Measurements from ENCODE around the gene PLCB4.
A peak's percentile ranks its signal among the peaks of the same experiment; 100 is the strongest.
"Not testable (repeated sequence)": the region's sequence is repeated elsewhere in the genome, so short reads cannot be mapped to it uniquely, and the experiment has no call there.

Gene PLCB4

DNA sequence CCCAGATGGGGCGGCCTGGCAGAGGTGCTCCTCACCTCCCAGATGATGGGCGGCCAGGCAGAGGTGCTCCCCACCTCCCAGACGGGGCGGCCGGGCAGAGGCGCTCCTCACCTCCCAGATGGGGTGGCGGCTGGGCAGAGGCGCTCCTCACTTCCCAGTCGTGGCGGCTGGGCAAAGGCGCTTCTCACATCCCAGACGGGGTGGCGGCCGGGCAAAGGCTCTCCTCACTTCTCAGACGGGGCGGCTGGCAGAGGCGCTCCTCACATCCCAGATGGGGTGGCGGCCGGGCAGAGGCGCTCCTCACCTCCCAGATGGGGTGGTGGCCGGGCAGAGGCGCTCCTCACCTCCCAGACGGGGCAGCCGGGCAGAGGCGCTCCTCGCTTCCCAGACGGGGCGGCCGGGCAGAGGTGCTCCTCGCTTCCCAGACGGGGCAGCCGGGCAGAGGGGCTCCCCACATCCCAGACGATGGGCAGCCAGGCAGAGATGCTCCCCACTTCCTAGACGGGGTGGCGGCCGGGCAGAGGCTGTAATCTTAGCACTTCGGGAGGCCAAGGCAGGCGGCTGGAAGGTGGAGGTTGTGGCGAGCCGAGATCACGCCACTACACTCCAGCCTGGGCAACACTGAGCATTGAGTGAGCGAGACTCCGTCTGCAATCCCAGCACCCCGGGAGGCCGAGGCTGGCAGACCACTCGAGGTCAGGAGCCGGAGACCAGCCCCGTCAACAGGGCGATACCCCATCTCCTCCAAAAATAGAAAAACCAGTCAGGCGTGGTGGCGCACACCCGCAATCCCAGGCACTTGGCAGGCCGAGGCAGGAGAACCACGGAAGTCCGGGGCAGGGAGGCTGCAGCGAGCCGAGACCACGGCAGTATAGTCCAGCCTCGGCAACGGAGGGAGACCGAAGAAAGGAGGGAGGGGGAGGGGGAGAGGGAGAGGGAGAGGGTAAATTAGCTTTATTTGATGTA lies 316.7 kb downstream of the PLCB4 start:
- DNase-seq, result not testable (repeated sequence)

DNA sequence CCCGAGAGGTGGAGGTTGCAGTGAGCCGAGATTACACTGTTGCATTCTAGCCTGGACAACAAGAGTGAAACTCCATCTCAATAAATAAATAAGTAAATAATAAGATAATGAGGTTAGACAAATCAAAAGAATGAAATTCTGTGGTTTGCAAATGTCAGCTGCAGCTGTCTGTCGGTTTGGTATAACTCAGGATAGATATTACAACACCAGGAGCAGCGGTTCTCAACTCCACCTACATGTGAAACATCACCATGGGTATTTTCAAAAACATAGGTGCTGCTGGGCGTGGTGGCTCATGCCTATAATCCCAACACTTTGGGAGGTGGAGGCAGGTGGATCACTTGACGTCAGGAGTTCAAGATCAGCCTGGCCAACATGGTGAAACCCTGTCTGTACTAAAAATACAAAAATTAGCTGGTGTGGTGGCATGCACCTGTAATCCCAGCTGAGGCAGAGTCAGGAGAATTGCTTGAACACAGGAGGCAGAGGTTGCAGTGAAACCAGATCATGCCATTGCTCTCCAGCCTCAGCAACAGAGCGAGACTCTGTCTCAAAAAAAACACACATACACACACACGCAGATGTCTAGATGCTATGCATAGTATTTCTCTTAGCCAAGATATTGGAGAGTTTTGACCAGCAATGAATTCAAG lies 319.4 kb downstream of the PLCB4 start:
- no peak for DNase-seq

DNA sequence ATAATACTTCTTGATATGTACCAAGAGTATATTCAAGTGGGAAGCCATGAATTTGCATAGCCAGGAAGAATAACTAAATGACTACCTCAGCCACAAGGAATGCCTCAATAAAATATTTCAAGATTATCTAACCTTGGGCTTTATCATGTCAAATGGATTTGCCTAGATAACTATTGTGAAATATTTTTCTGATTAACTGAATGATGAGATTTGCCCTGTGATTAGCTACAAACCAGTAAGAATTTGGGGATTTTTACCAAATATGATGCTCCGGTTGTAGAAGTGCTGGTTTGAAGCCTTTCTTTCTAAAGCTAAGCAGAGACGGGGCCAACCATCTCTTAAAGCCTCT lies 319.9 kb downstream of the PLCB4 start:
- no peak for DNase-seq

DNA sequence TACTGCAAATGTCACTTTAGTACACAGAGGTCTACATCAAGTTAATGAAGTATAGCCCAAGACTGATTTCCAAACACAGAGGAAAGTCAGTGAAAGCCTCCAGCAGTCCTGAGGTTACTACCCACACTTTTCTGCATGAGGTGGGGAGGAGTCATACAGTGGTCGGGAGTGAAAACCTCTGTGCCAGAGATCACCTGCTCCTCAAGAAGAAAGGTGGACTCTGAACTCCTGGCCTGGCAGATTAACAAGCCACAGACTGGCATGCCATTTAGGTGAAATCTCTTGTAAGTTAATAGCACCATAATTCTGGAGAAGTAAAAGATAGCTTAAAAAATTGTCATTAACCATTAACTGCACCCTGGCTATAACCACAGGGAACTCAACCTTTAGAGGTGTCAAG lies 320.5 kb downstream of the PLCB4 start:
- no peak for DNase-seq

DNA sequence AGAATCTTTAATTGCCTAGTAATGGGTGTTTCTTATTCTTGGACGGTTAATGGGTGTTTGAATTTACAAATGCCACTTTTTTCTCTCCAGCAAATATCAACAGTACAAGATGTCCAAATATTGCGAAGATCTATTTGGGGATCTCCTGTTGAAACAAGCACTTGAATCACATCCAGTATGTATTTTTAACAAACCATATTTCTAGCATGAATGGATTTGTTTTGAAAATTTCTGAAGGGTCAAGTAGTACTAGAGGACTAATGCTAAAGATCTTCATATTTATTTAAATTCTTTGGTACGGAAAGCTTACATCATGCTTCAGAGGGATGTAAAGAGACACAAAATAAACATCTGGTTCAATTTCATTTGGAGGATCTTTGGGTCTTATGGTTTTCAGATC lies 321.6 kb downstream of the PLCB4 start:
- no peak for DNase-seq

DNA sequence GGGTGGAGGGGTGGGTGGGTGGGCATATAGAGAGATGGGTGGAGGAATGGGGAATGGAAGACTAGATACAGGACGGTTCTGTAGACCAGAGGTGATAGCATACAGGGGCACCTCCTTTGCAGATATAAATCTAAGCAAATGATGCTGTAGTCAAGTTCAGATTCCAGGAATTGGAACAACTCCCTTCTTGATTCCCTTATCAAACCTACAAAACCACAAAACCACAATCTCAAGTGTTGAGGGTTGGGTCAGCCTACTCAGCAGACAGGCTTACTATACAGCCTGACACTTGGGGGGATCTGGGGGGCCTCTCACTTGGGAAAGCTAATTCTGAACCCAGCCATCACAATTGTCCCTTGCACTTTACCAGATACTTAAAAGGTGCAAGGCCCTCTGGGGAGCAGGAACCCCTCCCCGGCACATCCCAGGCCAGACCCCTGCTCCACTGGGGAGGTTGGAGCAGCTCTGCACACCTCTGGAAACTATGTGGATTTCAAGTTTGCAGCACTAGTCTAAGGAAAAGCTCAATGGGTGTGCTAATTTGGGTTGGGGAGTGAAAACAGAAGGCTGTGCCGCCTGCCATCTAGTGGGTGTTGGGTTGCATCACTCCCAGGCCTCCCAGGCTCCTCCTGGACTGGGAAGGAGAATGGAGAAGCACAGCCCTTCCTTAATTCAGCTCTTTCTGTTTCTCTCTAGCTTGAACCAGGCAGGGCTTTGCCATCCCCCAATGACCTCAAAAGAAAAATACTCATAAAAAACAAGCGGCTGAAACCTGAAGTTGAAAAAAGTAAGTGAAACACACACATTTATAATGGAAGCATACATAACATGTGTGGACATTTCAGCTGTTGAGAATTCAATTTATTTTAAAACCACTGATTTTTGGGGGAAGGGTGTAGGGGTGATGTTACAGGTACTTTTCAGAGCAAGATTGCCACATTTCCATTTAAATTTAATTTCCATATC lies 324.3 kb downstream of the PLCB4 start:
- peak; percentile 42 to 75 for DNase-seq

DNA sequence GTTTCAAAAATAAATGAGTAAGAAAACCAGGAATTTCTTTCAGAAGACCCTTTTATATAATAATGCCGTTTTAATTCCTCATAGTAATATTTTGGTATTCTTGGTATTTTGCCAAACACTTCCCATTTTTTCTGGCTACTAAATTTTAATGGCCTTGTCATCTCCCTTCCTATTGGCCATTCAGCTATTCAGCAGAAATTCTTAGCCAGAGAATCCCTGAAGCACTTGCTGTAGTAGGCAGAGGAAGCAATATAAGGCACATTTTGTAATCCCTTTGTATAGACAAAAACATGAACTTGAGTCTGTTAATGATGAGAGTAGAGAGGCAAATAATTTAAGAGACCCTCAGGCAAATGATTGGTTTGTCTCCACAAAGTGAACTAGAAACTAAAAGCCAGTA lies 327.1 kb downstream of the PLCB4 start:
- peak in 1 of 2 experiments; percentile 11 for DNase-seq

DNA sequence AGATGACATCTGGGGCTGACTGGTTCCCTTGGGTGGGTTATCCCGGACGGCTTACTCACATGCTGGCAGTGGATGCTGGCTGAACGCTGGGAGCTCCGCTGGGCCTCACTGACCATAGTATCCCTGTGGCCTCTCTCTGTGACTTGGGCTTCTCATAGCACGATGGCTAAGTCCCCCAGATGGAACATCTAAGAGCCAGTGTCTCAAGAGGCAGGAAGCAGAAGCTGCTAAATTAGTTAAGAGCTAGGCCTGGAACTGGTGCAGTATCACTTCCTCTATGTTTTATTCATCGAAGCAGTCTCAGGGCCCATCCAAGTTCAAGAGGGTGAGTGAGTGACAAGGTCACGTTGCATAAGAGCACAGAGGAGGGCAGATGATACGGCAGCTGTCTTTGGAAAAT lies 329.0 kb downstream of the PLCB4 start:
- no peak for DNase-seq

DNA sequence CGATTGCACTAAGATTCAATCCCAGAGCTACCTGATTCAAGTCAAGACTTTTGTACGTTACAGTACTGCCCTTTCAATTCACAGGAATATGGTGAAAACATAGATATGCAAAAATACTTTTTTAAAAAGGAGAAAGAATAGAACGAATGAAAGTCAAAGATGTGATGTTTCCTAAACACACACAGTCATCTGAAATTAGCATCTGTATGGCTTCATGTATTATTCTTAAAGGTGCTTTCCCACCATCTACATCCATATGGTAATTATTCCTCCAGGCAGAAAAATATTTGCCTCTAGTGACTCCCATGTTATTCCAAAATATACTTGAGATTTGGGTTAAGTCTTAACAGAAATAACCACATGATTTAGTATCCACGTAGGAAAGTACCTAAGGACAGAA lies 330.0 kb downstream of the PLCB4 start:
- DNase-seq, result no peak

DNA sequence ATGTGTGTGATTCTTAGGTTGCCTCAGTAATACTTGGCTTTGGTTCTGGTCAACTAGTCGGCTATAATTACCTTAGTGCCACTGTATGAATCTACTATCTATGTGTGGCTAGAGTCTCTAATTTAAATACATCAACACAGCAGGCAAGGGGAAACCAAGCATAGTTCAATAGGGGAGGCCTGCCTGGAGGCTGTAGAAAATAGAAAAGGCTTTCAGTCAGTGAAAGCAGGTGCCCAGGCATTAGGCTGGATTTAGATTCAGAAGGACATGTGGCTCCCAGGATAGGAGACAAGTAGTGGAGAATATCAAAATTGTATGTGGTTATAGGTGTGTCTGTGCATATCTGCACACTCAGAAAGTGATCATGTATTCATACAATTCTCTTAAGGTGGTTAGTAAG lies 330.4 kb downstream of the PLCB4 start:
- DNase-seq, result no peak

DNA sequence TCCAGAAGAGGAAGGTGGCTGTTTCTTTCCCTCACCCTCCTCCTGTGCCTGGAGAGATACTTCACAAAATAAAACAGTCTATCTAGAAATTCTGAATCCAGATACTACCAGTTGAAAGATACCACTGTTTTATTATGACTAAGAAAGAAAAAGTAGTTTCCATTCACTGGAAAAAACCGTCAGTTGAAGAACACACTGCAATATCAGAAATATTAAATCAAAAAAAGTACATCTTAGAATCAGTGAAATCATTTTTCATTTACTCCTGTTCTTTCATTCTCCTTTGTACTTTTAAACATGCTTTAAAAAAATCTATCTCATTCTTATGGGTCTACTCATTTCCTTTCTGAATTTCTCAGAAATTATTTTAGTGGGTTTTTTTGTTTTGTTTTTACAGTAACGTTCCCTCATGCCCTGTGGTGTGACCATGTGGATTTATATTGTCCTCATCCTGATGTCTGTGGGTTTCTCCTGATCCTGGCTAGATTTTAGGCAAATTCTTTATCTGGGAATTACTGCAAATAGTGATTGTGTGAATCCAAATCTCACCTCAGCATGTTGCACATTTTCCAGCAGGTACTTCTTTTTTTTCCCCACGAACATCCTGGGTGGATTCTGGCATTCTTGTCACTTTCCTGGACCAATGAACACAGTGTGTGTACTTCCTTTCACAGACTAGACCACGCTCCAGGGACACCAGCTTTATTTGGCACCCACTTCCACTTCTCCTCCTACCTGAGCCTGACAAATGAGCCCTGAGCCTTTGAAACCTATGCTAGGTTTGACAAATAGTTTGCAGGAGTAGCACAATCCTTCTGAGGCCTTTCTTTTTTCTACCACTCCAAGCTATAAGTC lies 331.5 kb downstream of the PLCB4 start:
- DNase-seq, result no peak

DNA sequence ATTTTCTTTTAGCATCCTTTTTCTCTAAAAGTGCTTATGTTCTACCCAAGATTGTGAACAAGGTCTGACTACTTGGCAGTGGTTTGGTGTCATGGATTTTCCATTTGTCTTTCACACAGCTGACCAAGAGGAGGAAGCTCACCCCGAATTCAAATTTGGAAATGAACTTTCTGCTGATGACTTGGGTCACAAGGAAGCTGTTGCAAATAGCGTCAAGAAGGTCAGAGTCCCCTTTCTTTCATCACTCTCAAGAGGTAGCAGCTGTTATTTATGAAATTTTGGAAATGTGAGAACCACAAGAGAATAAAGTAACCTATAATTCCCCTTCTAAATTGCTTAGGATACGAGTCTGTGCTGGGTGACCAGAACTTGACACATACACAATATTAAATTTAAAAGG lies 332.5 kb downstream of the PLCB4 start:
- DNase-seq, result no peak

DNA sequence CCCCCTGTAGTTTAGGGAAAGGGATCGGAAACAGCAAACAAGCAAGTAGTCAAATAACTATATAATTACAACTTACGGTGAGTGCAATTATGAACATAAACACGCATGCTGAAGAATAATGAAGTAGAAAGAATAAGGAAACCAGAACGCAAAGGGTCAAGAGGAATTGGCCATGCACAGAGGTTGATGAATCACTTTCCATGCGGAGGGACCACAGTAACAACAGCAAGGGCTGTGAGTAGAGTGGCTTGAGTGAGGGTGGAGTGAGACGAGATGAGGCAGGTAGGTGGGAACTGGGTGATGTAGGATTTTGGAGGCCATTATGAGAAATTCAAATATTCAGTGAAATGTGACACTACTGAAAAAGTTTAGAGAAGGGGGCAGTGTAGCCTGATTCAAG lies 333.3 kb downstream of the PLCB4 start:
- DNase-seq, result no peak

DNA sequence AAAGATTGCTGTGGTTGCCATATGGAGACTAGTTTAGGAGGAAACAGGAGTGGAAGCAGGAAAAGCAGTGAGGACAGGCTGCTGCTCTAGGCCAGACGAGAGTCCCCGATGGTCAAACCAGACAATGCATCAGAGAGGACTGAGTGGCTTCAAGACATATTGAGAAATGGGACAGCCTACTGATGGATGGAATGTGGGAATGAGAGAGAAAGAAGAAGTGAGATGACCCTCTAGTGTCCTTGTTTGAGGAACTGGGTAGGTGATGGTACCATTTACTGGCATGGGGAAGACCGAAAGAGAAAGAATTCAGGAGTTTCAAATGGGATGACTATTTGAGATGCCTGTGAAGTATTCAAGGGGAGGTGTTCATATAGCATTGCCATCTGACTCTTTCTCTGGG lies 333.7 kb downstream of the PLCB4 start:
- DNase-seq, result no peak

DNA sequence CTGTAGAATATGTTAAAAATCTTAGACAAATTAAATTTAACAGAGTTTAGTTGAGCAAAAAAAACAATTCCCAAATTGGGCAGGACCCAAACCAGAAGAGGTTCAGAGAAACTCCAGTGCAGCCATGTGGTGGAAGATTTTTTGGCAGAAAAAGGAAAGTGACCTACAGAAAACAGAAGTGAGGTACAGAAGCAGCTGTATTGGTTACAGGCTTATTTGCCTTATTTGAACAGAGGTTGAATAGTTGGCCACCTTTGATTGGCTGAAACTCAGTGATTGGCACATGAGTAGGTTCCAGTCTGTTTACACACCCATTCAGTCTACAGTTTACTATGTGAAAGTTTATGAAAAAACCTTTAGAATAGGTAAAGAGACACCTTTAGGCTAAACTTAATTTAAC lies 334.6 kb downstream of the PLCB4 start:
- DNase-seq, result no peak

DNA sequence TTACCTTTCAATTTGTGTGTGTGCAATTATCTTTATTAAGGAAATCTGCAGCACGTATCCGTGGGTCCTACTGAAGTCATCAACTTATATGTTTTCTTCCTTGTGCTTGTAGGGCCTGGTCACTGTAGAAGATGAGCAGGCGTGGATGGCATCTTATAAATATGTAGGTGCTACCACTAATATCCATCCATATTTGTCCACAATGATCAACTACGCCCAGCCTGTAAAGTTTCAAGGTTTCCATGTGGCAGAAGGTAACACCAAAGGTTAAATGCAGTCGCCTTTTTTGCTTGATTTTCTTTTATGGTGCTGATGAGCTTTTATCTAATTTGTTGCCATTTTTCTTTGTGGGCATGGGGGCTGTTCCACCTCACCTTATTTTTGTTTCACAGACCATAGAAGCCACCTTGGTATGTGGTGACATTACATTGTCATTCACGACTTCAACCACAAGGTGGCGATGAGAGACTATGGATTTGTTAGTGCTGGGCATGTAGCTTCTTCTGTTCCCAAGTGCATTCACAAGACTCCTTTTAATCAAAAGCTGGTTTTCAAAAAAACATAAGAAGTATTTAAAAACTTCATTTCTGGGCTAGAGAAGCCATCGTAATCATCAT lies 339.0 kb downstream of the PLCB4 start:
- DNase-seq, result peak; percentile 71 to 87

DNA sequence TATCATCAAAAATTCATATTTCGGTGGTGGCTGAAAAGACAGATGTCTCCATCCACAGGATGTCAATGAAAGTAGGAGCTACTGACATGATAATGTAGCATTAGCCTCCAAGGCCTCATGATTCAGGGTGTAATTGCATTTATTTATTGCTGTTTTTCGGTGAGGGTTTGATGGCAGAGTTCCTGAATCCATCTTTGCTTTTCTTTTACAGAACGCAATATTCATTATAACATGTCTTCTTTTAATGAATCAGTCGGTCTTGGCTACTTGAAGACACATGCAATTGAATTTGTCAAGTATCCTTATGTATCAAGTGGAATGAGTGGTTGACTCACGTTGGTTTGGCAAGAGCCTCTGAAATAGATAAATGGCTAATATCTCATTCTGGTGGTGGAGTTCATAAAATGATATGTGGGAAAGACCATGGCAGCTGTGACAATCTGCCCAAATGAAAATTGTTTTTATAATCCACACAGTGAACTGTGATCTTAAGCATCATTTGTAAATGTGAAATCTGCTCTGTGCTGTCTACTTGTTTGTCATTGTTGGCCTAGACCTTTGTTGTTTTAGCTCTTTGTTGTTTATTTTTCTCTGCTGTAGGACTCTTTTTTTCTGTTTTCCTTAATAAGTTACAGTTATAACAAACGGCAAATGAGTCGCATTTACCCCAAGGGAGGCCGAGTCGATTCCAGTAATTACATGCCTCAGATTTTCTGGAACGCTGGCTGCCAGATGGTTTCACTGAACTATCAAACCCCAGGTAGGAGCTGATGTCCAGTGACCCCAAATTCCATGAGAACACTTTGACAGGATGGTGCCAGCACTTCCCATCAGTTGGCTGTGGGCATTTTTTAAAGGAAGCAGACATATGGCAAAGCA lies 339.8 kb downstream of the PLCB4 start:
- DNase-seq, result peak; percentile 61 to 73

DNA sequence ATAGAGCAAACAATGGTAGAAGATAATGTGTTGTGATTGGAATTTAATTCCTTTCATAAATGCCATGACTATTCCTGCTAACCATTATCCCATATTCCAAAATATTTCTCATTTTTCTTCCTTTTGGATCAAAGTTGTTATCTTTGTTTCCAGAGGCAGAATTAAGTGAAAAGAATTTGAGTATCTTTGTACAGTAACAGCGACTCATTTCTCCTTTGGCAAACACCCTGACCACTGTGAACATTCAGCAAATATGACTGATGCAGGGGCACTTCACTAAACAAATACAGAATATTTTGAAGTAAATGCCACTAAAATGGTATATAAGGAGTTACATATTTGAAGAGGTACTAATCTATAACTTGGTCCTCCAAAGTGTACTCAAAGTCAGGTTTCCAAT lies 340.5 kb downstream of the PLCB4 start:
- no peak for DNase-seq

DNA sequence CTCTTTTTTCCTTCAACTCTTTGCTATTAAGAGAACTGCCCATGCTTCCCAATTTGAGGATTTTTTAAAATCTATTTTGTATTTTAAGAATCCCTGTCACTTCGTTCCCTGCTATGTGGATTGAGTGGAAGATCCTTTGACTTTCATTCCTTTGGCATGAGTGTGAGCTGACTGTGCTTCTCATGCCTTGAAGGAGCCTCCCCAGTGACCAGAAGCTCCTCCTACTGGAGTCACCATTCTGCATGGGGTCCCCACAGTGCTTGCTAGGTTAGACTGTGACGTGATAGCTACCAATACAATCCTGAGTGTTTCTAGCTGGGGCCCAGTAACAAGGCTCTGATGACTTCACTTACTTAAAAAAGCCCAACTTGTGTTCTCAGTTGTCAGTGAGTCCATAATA lies 341.1 kb downstream of the PLCB4 start:
- no peak for DNase-seq

DNA sequence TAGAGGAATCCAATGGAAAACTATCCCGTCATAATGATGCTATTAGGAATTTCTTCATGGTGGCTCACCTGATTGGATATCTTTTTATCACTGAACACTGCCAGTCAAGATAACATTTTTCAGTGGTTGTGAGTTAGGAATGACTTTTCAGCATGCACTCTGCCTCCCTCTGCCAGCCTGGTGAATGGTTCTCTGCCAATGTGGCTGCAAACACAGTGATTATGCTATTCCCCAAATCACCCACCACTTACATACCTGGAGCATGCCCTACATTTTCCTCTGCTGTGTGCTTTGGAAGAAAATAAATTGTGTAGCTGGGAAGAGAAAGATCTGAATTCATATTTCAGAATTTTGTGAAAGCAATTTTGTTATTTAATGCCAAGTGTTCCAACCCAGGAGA lies 342.9 kb downstream of the PLCB4 start:
- no peak for DNase-seq

DNA sequence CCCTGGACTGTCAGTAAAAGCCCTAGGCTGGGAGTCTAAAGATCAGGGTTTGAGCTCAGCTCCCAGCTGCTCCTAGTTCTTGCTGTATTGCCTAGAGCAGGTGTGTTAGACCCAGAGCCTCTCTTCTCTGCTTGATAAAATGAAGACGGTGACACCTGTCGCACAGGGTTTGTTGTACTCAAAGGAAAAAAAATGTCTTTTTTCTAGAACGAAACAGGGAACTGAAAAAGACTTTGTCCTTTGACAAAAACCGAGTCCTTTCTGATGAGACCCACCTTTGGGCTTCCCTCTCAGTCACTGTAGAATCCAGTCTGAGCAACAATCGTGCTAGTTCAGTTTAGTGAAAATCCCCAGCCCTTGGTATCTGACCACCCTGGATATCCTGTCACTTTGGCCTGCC lies 343.4 kb downstream of the PLCB4 start:
- no peak for DNase-seq

Data from NCI-H446 (cell line).